Ishikawa (cell line): ENCODE results near the gene VWA3B.

Experiments
- CEBPB ChIP-seq: IDR thresholded peaks from 2 replicates; pipeline ENCODE4 v1.6.1; 2012
- CREB1 ChIP-seq: IDR thresholded peaks from 2 replicates; pipeline ENCODE4 v1.6.1; 2012; ENCODE audit warnings: low read depth
- EGR1 ChIP-seq: IDR thresholded peaks from 2 replicates; pipeline ENCODE4 v1.6.1; 2012
- EP300 ChIP-seq: IDR thresholded peaks from 2 replicates; pipeline ENCODE4 v1.6.1; 2012; ENCODE audit warnings: borderline replicate concordance
- FOXM1 ChIP-seq: IDR thresholded peaks from 2 replicates; pipeline ENCODE4 v1.6.1; 2012; ENCODE audit warnings: low read depth, borderline replicate concordance
- NFIC ChIP-seq: IDR thresholded peaks from 2 replicates; pipeline ENCODE4 v1.6.1; 2012
- RAD21 ChIP-seq: IDR thresholded peaks from 2 replicates; pipeline ENCODE4 v1.6.1; 2012; ENCODE audit warnings: low read depth
- TAF1 ChIP-seq: IDR thresholded peaks from 2 replicates; pipeline ENCODE4 v1.6.1; 2012; ENCODE audit warnings: low read depth, mild to moderate bottlenecking
- TCF12 ChIP-seq: IDR thresholded peaks from 2 replicates; pipeline ENCODE4 v1.6.1; 2012; ENCODE audit warnings: low read depth
- TEAD4 ChIP-seq: IDR thresholded peaks from 2 replicates; pipeline ENCODE4 v1.6.1; 2012
- YY1 ChIP-seq: IDR thresholded peaks from 2 replicates; pipeline ENCODE4 v1.6.1; 2012; ENCODE audit warnings: low read depth
- ZBTB7A ChIP-seq: IDR thresholded peaks from 2 replicates; pipeline ENCODE4 v1.6.1; 2012; ENCODE audit warnings: low read depth
- TF ChIP-seq, protein P1 (sequence below): IDR thresholded peaks from 2 replicates; pipeline ENCODE4 v1.6.1; 2012
- TF ChIP-seq, protein P2 (sequence below): IDR thresholded peaks from 2 replicates; pipeline ENCODE4 v1.6.1; 2012; ENCODE audit warnings: low read depth, mild to moderate bottlenecking
- TF ChIP-seq, protein P3 (sequence below): IDR thresholded peaks from 2 replicates; pipeline ENCODE4 v1.6.1; 2012

VWA3B gene, protein sequence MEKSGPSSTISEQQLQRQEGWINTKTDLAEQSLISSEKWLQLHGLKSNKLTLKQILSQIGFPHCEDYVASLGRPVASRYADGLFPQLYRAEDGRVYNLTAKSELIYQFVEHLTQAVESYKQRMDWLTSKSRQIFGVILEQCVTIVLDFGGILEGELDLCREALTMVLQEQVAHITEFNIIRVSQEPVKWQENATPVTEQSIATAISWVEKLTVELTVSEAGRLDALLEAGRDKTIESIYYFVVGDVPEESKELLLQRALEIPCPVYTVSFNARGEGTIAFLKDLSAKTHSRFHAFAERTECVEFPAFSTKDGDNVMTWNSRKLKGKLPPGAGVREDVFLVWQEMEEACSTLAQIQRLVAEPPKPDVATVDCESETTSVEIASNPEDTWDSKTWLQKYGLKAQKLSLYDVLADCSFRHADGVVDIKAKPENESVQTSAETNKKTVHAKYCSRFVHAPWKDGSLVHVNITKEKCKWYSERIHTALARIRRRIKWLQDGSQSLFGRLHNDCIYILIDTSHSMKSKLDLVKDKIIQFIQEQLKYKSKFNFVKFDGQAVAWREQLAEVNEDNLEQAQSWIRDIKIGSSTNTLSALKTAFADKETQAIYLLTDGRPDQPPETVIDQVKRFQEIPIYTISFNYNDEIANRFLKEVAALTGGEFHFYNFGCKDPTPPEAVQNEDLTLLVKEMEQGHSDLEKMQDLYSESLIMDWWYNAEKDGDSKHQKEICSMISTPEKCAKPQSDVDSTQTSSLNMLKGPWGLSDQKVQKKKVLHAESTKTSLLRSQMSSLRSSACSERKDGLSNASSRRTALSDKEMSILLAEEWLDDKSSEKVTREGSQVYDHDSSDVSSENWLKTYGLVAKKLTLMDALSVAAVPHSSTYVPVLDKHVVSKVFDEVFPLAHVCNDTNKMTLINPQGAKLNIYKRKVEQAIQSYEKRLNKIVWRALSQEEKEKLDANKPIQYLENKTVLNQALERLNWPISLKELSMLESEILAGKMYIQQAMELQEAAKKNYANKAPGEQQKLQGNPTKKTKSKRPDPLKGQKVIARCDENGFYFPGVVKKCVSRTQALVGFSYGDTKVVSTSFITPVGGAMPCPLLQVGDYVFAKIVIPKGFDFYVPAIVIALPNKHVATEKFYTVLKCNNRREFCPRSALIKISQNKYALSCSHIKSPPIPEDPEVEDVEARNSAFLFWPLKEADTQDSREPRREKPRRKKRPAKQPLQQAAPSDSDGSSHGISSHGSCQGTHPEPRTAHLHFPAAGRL (N-terminal part only)

DNA sequence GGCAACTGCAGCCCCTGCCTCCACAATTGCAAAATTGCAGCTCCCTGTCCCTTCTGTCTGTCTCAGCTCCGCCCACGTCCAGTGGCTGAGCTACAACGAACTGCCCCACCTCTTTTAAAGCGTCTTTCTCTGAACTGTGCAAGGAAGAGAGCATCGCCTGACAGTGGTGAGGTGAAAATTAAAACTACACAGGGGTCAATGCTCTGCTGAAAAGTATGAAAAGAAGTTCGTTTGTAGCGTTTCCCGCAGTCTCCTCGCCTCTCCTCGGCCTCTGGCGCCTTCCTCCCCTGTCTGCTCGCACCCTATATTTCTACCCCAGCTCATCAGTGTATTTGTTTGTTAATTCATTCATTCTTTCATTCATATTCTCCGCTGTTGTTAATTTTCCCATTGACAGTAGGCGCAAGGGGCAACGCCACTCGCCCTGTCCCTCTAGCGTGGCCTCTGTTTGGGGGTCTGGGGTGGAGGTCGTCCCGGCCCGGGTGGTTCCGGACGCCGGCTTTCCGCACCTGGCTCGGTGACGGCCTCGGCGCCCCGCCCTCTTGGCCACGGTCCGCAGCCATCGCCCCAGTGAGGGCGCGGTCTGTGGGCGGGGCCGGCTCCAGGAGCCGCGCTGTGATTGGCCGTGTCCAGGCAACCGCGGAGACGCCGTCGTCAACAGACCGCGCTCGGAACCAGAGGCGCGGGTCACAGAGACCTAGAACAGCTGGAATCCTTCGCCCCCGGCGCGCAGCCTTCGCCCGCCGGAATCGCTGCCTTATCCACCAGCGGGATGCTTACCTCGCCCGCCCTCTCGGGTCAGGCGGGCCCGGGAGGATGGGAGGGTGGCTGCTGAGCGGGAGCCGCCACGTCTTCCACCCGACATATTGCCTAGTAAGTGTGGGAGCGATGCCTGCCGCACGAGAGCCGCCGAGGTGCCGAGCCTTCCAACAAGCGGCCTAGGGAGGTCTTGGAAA is at the start of gene VWA3B:
Gene VWA3B, plus strand, starts transcription at position 677 of the 956 bp plus-strand sequence. CDS start 5,926 bp downstream, outside the sequence.
- TF ChIP-seq YY1 (0 out of 2 replicates have a peak, but pooled peaks have one; percentile 12), TCF12 (peak; percentile 52; the same call in 1 of the 2 replicates), EP300 (0 out of 2 replicates have a peak, but pooled peaks have one; percentile 26), FOXM1 (no peak), EGR1 (peak; percentile 72), ZBTB7A (peak; percentile 57), CREB1 (peak; percentile 14; the same call in 1 of the 2 replicates), NFIC (peak; percentile 55)
- TF ChIP-seq, protein P1, sequence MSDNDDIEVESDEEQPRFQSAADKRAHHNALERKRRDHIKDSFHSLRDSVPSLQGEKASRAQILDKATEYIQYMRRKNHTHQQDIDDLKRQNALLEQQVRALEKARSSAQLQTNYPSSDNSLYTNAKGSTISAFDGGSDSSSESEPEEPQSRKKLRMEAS = peak; percentile 74
- TF ChIP-seq, protein P2, sequence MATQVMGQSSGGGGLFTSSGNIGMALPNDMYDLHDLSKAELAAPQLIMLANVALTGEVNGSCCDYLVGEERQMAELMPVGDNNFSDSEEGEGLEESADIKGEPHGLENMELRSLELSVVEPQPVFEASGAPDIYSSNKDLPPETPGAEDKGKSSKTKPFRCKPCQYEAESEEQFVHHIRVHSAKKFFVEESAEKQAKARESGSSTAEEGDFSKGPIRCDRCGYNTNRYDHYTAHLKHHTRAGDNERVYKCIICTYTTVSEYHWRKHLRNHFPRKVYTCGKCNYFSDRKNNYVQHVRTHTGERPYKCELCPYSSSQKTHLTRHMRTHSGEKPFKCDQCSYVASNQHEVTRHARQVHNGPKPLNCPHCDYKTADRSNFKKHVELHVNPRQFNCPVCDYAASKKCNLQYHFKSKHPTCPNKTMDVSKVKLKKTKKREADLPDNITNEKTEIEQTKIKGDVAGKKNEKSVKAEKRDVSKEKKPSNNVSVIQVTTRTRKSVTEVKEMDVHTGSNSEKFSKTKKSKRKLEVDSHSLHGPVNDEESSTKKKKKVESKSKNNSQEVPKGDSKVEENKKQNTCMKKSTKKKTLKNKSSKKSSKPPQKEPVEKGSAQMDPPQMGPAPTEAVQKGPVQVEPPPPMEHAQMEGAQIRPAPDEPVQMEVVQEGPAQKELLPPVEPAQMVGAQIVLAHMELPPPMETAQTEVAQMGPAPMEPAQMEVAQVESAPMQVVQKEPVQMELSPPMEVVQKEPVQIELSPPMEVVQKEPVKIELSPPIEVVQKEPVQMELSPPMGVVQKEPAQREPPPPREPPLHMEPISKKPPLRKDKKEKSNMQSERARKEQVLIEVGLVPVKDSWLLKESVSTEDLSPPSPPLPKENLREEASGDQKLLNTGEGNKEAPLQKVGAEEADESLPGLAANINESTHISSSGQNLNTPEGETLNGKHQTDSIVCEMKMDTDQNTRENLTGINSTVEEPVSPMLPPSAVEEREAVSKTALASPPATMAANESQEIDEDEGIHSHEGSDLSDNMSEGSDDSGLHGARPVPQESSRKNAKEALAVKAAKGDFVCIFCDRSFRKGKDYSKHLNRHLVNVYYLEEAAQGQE = no peak
- TF ChIP-seq, protein P3, sequence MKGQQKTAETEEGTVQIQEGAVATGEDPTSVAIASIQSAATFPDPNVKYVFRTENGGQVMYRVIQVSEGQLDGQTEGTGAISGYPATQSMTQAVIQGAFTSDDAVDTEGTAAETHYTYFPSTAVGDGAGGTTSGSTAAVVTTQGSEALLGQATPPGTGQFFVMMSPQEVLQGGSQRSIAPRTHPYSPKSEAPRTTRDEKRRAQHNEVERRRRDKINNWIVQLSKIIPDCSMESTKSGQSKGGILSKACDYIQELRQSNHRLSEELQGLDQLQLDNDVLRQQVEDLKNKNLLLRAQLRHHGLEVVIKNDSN = no peak

DNA sequence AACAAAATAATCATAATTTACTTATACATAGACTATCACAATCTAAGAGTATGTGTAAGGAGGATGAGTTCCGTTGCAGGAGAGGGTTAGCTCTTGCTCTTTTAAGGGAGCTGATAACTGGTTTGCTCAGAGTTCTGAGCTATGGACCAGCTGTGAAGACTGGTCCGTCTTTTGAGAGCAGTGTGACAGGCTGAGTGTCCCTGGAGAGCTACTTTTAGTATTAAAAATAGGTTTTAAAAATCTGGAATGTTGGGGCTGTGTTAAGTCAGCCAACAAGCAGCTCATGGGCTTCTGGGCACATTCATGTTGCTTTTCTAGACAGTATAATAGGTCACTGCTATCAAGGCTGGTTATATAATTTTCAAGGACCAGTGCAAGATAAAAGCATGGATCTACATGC is 49.8 kb upstream of the VWA3B start:
- TF ChIP-seq, protein P1 = no peak
- TF ChIP-seq TCF12 (no peak), RAD21 (no peak), FOXM1 (no peak), CREB1 (no peak), TAF1 (no peak), CEBPB (no peak), EGR1 (no peak)

DNA sequence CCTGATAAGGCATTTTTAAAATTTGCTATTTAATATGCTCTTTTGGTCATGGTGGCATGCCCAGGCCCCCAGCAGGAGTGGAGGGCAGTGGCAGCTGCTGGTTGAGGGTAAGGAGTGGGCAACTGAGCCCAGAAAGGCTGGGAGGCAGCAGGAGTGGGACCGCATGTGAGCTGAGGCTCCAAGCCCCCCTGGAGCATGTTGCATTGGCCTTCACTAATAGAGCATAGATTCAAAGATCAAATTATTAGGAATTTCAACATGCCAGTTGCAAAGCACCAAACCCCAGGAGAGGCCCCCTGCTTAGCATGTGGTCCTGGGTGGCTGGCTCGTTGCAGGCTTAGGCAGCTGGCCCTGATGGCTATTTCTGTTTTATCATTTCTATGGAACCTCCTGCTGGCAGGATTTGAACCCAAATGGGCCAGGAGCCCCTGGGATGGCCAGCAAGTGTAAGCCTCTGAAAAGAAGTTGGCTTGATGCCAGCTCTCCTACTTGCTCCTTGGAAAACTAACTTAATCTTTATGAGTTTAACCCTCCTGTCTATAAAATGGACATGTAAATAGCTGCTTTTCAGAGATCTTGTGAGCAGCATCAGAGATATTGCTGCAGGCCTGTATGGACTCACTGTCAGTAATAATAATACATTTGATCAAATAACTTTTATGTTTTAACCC is 49.2 kb upstream of the VWA3B start:
- TF ChIP-seq, protein P3 = no peak
- TF ChIP-seq TAF1 (no peak), NFIC (peak; percentile 42; the same call in 1 of the 2 replicates)
- TF ChIP-seq, protein P2 = no peak

DNA sequence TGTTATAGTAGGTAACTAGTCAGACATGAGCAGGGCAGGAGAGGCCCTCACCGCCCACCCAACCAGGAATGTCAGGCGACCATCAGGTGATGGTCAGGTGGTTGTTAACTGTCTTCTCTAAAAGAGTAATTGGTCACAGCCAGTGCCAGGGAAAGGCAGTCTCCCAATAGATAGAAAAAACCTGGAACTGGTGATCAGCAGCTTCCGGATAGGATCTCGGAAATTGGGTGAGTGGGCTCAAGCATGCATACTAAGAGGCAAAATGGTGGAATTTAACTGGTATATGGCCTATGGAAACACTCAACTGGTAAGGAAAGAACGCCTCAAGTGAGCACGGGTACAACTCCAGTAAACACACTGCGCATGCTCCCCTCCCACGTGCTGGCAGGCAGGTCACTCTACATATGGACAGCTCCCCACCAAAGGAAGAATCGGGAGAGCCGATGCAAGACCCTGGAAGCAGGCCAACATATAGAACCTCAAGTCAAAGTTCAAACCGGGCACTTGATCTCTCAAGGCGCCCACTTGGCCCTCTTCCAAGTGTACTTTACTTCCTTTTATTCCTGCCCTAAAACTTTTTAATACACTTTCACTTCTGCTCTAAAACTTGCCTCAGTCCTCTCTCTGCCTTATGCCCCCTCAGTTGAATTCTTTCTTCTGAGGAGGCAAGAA is 47.7 kb upstream of the VWA3B start:
- TF ChIP-seq CEBPB = no peak
- TF ChIP-seq NFIC = no peak
- TF ChIP-seq, protein P1 = no peak
- no peak for TF ChIP-seq RAD21
- TF ChIP-seq, protein P3 = no peak
- TF ChIP-seq EGR1 = no peak
- no peak for TF ChIP-seq FOXM1
- TF ChIP-seq EP300 = no peak
- TF ChIP-seq YY1 = no peak
- no peak for TF ChIP-seq TEAD4
- no peak for TF ChIP-seq CREB1
- no peak for TF ChIP-seq TAF1
- TF ChIP-seq, protein P2 = no peak
- TF ChIP-seq ZBTB7A = no peak
- TF ChIP-seq TCF12 = no peak
